Measurements from ENCODE around the gene FCRLA. TPM values are rescaled to one million over a fixed set of nuclear protein-coding genes. Genes with fewer than 3 reads are reported as not detected.

The FCRLA gene, protein sequence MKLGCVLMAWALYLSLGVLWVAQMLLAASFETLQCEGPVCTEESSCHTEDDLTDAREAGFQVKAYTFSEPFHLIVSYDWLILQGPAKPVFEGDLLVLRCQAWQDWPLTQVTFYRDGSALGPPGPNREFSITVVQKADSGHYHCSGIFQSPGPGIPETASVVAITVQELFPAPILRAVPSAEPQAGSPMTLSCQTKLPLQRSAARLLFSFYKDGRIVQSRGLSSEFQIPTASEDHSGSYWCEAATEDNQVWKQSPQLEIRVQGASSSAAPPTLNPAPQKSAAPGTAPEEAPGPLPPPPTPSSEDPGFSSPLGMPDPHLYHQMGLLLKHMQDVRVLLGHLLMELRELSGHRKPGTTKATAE
- 0.06 to 0.10 TPM in 2 of 5 replicates, not detected in the others for total RNA-seq (2022; extraction: Qiagen RNA extraction)

DNA sequence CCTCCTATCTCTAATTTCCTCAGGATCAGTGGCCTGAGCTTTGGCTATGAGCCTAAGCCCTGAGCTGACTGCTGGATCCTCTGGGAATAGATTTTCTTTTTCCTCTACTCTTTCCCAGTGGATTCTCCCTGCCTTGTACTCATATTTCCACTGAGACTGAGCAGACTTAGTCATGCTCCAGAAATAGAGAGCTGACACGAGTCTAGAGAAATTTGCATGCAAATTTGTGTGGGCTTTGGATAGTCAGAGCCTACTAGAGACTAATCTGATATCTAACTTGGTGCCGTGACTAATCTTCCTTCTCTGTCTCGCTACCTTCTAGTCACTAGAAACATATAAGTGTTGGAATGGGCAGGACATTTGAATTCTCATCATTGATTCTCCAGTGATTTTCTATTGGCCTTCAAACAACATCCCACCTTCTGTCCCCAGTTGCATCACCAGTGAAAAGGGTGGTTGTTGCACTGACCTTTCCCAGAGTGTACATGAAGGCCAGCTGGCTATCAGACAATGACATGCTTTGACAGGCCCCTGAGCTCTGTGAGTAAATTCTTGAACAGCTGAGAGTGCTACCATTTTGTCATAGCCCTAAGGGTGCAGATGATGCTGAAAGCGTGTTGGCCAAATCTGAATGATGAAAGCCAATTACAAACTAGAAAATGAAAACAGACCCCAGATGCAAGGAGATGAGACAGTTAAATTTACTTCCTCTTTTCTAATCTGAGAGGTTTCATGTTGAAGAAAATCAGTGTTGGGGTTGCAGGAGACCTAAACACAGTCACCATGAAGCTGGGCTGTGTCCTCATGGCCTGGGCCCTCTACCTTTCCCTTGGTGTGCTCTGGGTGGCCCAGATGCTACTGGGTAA lies at the start of gene FCRLA:
Gene FCRLA, plus strand, starts transcription at position 748 of the 866 bp plus-strand sequence. Its CDS starts 36 bp downstream, at position 784.

GRCh38 chr1:161662684-161663339 lies 44.2 kb upstream of the FCRLA start, which contains the start of gene FCGR2B:
Gene FCGR2B, plus strand, starts transcription at chr1:161663143. Its CDS starts 99 bp downstream, at chr1:161663242.

GRCh38 chr1:161720956-161721737 lies 14.1 kb downstream of the FCRLA start, which contains the start of gene FCRLB:
Gene FCRLB, plus strand, starts transcription at chr1:161721544. Its CDS starts 1,129 bp downstream, at chr1:161722673.

GRCh38 chr1:161749509-161750407 lies 42.7 kb downstream of the FCRLA start, which contains the start of gene DUSP12:
Gene DUSP12, plus strand, starts transcription at chr1:161749786. Its CDS starts 16 bp downstream, at chr1:161749802.

Other genes starting within 250 kb of the FCRLA start
- gene FCGR2A, start 201.8 kb upstream of the FCRLA start, total RNA-seq (2022; extraction: Qiagen RNA extraction), result not detected in 5 replicates
- 2.0 to 10.4 TPM (median 2.4 TPM) in 5 replicates for gene HSPA6, start 182.7 kb upstream of the FCRLA start, total RNA-seq (2022; extraction: Qiagen RNA extraction)
- not detected in 5 replicates for gene FCGR3A, start 157.4 kb upstream of the FCRLA start, total RNA-seq (2022; extraction: Qiagen RNA extraction)
- gene FCGR3B, start 76.1 kb upstream of the FCRLA start, total RNA-seq (2022; extraction: Qiagen RNA extraction), result not detected in 5 replicates
- not detected in 5 replicates for gene FCGR2B, start 44.1 kb upstream of the FCRLA start, total RNA-seq (2022; extraction: Qiagen RNA extraction)
- gene FCRLB, start 14.3 kb downstream of the FCRLA start, total RNA-seq (2022; extraction: Qiagen RNA extraction), result 1.3 to 2.1 TPM (median 1.7 TPM) in 5 replicates
- 41.1 to 53.0 TPM (median 46.9 TPM) in 5 replicates for gene DUSP12, start 42.6 kb downstream of the FCRLA start, total RNA-seq (2022; extraction: Qiagen RNA extraction)
- 11.0 to 13.7 TPM (median 12.7 TPM) in 5 replicates for gene ATF6, start 59.1 kb downstream of the FCRLA start, total RNA-seq (2022; extraction: Qiagen RNA extraction)

Data from A549 treated with CORT108297 at 1 μM for 4 hours (cell line).